WTC11 (cell line): ENCODE measurements around the gene PPP1R16B.

ENCODE experiments used
- ATF6 ChIP-seq: sonication (generic); formaldehyde crosslinking; IDR thresholded peaks from 2 replicates; pipeline ENCODE4 v1.8.1; 2023; ENCODE audit warnings: mild to moderate bottlenecking, missing genetic modification reagents
- CREB1 ChIP-seq: sonication (generic); formaldehyde crosslinking; IDR thresholded peaks from 2 replicates; pipeline ENCODE4 v1.8.0; 2023; ENCODE audit warnings: mild to moderate bottlenecking, missing genetic modification reagents
- CTCF ChIP-seq: fragments of 200-600 bp; IDR thresholded peaks from 2 replicates; pipeline ENCODE4 v1.8.0; 2022; ENCODE audit warnings: antibody characterized with exemption
- E2F4 ChIP-seq: sonication (generic); formaldehyde crosslinking; IDR thresholded peaks from 2 replicates; pipeline ENCODE4 v1.8.1; 2022; ENCODE audit warnings: low read depth, mild to moderate bottlenecking, moderate library complexity, missing genetic modification reagents, borderline replicate concordance
- MAX ChIP-seq: sonication (generic); formaldehyde crosslinking; IDR thresholded peaks from 2 replicates; pipeline ENCODE4 v1.8.0; 2022; ENCODE audit warnings: mild to moderate bottlenecking, missing genetic modification reagents
- NFYB ChIP-seq: sonication (generic); formaldehyde crosslinking; conservative IDR thresholded peaks from 2 replicates; pipeline ENCODE4 v1.8.0; 2022; ENCODE audit warnings: low read depth, missing genetic modification reagents
- NR2C2 ChIP-seq: sonication (generic); formaldehyde crosslinking; IDR thresholded peaks from 2 replicates; pipeline ENCODE4 v1.8.0; 2022; ENCODE audit warnings: mild to moderate bottlenecking, missing genetic modification reagents
- OVOL2 ChIP-seq: fragments of 250-450 bp; sonication (Bioruptor Pico); IDR thresholded peaks from 2 replicates; pipeline ENCODE4 v1.9.0; 2021; ENCODE audit warnings: mild to moderate bottlenecking, borderline replicate concordance
- PRRX2 ChIP-seq: fragments of 250-450 bp; sonication (Bioruptor Pico); IDR thresholded peaks from 2 replicates; pipeline ENCODE4 v1.8.0; 2021; ENCODE audit warnings: mild to moderate bottlenecking
- STAT6 ChIP-seq: sonication (generic); formaldehyde crosslinking; conservative IDR thresholded peaks from 2 replicates; pipeline ENCODE4 v1.8.1; 2023; ENCODE audit warnings: mild to moderate bottlenecking, low read depth, missing genetic modification reagents, moderate library complexity
- USF1 ChIP-seq: sonication (generic); formaldehyde crosslinking; IDR thresholded peaks from 2 replicates; pipeline ENCODE4 v1.8.0; 2022; ENCODE audit warnings: mild to moderate bottlenecking, missing genetic modification reagents
- ZNF121 ChIP-seq: sonication (generic); formaldehyde crosslinking; IDR thresholded peaks from 2 replicates; pipeline ENCODE4 v1.8.0; 2023; ENCODE audit warnings: missing genetic modification reagents
- ZNF317 ChIP-seq: sonication (generic); formaldehyde crosslinking; IDR thresholded peaks from 2 replicates; pipeline ENCODE4 v1.8.1; 2023; ENCODE audit warnings: low read depth, mild to moderate bottlenecking, moderate library complexity, missing genetic modification reagents, borderline replicate concordance
- ZSCAN18 ChIP-seq: fragments of 250-450 bp; sonication (Bioruptor Pico); IDR thresholded peaks from 2 replicates; pipeline ENCODE4 v2.1.2; 2022; ENCODE audit warnings: mild to moderate bottlenecking, moderate library complexity

- TF ChIP-seq USF1 (CRISPR knock-in tag) (no peak), NFYB (CRISPR knock-in tag) (no peak), ZNF121 (CRISPR knock-in tag) (no peak), CTCF (no peak), E2F4 (CRISPR knock-in tag) (no peak), ATF6 (no peak), PRRX2 (CRISPR knock-in tag) (no peak), CREB1 (no peak), MAX (no peak), ZSCAN18 (CRISPR knock-in tag) (no peak), NR2C2 (CRISPR knock-in tag) (no peak), STAT6 (no peak), ZNF317 (CRISPR knock-in tag) (no peak), OVOL2 (CRISPR knock-in tag) (no peak)
Observed at GRCh38 chr20:38881806-38882440, 76.4 kb downstream of the PPP1R16B start.
